Renal cortical epithelial cell (primary cell): ENCODE data around the gene TSTD2. TPM values are rescaled to one million over a fixed set of nuclear protein-coding genes. Genes with fewer than 3 reads are reported as not detected.
"Not testable (repeated sequence)": the region's sequence is repeated elsewhere in the genome, so short reads cannot be mapped to it uniquely, and the experiment has no call there.

Source experiments
- DNase-seq: peaks from one replicate; pipeline ENCODE4 v3.0.0-alpha.2; 2011; ENCODE audit warnings: low read depth
- total RNA-seq: library from RNA; depleted of rRNA; stranded (reverse); fragments of >200 nt; gene quantifications from 2 replicates; pipeline ENCODE4 v1.2.3, GENCODE V29; 2014

TSTD2 gene
- total RNA-seq, 1 donor from 2014 or later = 31.4 TPM

- DNase-seq = not testable (repeated sequence)
Observed at GRCh38 chr9:97586909-97587308, 46.3 kb downstream of the TSTD2 start.

GRCh38 chr9:97584778-97585177, 48.4 kb downstream of the TSTD2 start:
- DNase-seq = not testable (repeated sequence)

- DNase-seq = not testable (repeated sequence)
Observed at GRCh38 chr9:97581590-97581989, 51.6 kb downstream of the TSTD2 start.

GRCh38 chr9:97579914-97580313, 53.3 kb downstream of the TSTD2 start:
- no peak for DNase-seq

DNA sequence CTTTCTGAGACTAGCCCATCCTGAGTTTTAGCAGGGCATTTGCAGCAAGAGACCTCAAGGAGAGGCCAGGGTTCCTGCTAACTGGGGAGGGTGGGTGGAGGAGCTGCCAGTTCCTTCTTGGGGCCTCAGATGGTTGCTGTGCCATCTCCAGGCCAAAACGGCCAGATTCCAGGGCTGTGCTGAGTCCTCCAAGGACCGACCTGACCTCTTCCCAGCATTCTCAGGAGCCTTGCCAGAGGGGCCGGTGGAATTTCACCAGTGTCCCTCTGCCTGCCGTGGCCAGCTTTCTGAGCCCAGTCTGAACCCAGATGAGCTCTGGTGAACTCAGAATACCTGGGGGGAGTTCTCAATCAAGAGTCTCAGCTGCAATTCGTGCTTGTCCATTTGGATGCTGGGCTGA, 54.3 kb downstream of the TSTD2 start:
- DNase-seq = no peak

- no peak for DNase-seq
Observed at GRCh38 chr9:97577051-97577450, 56.1 kb downstream of the TSTD2 start.

DNA sequence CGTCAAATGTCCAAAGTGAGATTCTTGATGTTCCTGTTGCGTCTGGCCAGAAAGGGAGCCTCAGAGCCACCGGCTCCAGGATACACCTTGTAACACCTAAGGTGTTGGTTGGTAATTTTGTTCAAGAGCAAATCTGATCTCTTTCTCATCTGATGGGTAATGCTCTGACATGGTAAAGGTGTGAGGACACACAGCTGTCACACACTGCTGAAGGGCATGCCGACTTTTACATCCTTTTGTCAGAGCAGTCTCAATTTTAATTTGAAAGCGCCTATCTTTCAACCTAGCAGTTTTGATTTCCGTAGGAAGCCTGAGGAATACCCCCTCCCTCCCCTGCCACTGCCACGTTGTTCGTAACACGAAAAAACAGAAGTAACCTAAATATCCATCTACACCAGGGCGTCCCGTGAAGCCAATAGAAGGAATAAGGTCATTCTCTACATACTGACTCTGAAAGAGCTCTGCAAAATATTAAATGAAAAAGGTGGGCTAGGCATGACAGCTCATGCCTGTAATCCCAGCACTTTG, 57.4 kb downstream of the TSTD2 start:
- DNase-seq = no peak

GRCh38 chr9:97574921-97575672, 58.1 kb downstream of the TSTD2 start:
- DNase-seq = not testable (repeated sequence)

GRCh38 chr9:97574101-97574571, 59.0 kb downstream of the TSTD2 start:
- not testable (repeated sequence) for DNase-seq

DNA sequence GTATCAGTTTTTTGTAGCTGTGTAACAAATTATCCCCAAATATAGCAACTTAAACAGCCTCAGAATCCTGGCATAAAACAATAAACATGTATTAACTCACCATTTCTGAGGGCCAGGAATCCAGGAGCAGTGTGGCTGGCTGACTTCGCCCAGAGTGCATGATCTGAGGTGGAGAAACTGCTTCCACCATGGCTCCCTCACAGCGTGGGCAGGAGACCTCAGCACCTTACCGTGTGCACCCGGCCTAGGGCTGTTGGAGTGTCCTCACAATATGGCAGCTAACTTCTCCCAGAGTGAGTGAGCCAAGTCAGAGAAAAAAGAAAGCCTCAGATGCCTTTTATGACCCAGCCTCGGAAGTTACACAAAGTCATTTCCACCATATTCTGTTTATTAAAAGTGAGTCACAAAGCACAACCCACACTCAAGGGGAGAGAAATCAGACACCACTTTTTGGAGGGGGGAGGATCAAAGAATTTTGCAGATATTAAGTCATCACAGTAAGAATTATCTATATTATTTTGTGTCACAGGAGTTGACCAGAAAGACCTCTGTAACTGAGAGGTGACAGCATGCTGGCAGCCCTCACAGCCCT, 59.6 kb downstream of the TSTD2 start:
- no peak for DNase-seq

DNA sequence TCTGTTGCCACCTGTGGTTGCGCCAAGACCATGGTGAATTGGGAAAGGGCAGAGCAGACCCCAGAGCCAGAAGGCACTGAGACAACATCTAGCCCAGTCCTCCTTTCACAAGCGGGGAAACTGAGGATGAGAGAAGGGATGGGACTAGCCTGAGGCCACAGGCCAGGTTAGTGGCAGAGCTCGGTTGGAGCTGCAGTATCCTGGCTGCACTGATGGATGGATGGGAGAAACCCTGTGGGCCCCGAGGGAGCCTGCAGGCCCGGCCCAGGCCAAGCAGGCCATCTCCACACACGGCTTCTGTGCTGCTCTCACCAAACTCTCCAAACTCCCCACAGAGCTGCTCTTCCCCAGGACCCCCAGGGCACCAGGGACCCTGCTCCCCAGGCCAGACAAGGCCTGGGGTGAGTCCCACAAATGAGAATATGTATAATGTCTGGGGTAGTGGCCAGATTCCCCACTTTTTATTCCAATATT, 60.2 kb downstream of the TSTD2 start:
- no peak for DNase-seq

DNA sequence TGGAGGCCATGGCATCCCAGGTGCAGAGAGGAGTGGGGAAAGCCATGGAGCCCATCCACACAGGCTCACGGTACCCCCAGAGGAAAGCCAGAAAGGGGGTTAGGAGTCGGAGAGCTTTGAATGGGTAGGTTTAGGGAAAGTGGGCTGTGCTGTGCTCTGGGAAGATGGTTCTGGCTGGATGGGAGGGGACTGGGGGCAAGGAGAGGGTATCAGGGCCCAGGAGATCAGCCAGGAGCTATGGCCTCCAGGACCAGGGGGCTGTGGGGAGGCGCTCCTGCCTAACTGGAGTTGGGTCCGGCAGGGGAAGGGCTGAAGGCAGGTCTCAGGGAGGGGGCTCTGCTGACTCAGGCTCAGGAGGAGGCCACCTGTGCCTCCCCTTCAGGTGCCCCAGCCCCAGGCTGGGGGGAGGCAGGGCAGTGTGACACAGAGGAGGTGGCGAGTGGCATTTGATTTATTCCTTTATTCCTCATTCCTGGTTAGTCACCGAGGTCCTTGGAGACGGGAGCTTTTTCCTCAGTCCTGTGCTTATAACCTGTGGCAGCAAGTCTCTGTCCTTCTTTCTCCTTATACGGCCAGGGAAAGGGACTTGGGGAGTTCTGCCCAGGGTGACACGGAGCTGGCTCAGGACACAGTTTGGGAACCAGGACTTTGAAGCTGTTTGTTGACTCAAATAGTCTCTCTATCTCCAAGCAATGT, 60.8 kb downstream of the TSTD2 start:
- no peak for DNase-seq

GRCh38 chr9:97571664-97572063, 61.5 kb downstream of the TSTD2 start:
- no peak for DNase-seq

GRCh38 chr9:97570899-97571298, 62.3 kb downstream of the TSTD2 start:
- DNase-seq = no peak

- DNase-seq = no peak
Observed at GRCh38 chr9:97568461-97569275, 64.5 kb downstream of the TSTD2 start.

DNA sequence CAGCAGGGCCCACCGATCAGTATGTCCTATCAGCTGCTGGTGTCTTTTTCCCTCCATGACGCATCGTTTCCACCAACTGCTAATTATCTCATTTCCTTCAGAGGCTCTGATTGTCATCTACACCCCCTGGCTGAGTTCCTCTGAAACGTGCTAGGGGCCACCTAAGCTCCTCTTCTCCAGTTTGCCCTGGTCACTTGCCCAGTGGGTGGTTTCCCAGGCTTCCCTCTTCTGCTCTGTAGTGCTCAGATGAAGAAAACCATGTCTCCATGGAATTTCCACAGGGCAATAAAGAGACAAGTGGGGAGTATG, 65.3 kb downstream of the TSTD2 start:
- no peak for DNase-seq

GRCh38 chr9:97567182-97567893, 65.8 kb downstream of the TSTD2 start:
- no peak for DNase-seq

GRCh38 chr9:97565262-97565661, 67.9 kb downstream of the TSTD2 start:
- DNase-seq = no peak

DNA sequence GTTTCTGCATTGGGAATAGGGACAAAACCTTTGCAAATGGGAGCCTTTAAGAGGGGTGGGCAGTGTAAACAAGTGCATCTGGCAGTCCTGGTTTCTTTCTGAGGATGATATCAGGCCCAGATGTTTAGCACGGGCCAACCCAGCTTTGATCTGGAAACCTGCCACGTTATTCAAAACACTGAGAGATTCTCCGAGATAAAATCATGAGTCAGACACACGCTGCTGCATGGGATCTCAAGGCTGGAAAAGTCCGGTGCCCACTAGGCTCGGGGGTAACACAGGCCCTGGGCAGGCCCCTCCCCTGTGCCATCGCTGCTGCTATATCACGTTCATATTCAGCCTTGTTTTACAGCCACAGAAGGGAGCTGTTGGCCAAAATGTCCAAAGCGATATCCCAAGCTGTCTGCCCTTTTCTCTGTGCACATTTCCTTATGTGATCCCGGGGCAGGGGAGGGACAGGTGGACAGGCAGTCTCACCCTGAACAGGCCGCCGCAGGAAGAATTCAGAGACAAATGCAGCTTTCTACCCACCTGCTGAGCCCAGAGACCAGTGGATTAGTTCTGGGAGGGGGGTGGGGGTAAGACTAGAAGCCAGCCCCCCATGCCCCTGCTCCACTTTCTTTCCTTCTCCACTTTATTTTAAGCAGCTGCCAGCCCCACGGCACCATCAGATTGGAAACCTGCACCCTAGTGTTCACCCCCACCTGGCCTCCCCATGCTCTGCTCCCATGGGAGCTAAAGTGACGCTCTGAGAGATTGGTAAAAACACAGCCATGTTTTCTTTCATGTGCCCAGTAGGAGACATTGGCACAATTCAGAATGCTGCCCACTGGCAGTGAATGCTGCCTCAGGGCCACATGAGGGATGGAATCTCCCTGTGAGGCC, 68.6 kb downstream of the TSTD2 start:
- DNase-seq = no peak
